H1 (cell line): ENCODE data around the gene EVI5. TPM values are rescaled to one million over a fixed set of nuclear protein-coding genes. Genes with fewer than 3 reads are reported as not detected.

Source experiments
- CEBPB ChIP-seq: IDR thresholded peaks from 2 replicates; pipeline ENCODE4 v1.6.1; 2012; ENCODE audit warnings: low read depth, low read length
- SIN3A ChIP-seq, 2 experiments: IDR thresholded peaks in 1 of 2; conservative IDR thresholded peaks in 1 of 2; 2 replicates each; pipeline ENCODE4 v1.6.1; 2011 to 2012; ENCODE audit warnings: low read length in 2 of 2, improper control_type of control experiment in 1 of 2, low read depth in 1 of 2, mild to moderate bottlenecking in 1 of 2
- USF2 ChIP-seq: IDR thresholded peaks from 2 replicates; pipeline ENCODE4 v1.6.1; 2011; ENCODE audit warnings: low read length, improper control_type of control experiment
- polyA plus RNA-seq, 7 experiments: library from polyadenylated mRNA; depleted of rRNA in 3 of 7; stranded (reverse) in 5 of 7; unstranded in 2 of 7; fragments of >200 nt in 5 of 7; fragments of 200-250 nt in 2 of 7; gene quantifications; 1 replicate in 5 of 7; 2 replicates in 1 of 7; 4 replicates in 1 of 7; pipeline versions ENCODE4 v1.2.1 to v1.2.3, GENCODE V29; 2011 to 2013; ENCODE audit warnings: missing spikeins in 2 of 7, mixed read lengths in 2 of 7
- total RNA-seq: library from RNA; stranded (reverse); fragmentation: NEBNext Ultra II Directional; extraction: Animal tissue kit (Norgen Biotek cat#: 25700); gene quantifications from 2 replicates; pipeline ENCODE4 v1.2.1, GENCODE V29; 2021

The EVI5 gene
- total and polyA plus RNA-seq, 2 of the 8 experiments (the other 6 are each of a cell fraction or from before 2014, with no cell fraction given): 1.7 to 13.7 TPM

DNA sequence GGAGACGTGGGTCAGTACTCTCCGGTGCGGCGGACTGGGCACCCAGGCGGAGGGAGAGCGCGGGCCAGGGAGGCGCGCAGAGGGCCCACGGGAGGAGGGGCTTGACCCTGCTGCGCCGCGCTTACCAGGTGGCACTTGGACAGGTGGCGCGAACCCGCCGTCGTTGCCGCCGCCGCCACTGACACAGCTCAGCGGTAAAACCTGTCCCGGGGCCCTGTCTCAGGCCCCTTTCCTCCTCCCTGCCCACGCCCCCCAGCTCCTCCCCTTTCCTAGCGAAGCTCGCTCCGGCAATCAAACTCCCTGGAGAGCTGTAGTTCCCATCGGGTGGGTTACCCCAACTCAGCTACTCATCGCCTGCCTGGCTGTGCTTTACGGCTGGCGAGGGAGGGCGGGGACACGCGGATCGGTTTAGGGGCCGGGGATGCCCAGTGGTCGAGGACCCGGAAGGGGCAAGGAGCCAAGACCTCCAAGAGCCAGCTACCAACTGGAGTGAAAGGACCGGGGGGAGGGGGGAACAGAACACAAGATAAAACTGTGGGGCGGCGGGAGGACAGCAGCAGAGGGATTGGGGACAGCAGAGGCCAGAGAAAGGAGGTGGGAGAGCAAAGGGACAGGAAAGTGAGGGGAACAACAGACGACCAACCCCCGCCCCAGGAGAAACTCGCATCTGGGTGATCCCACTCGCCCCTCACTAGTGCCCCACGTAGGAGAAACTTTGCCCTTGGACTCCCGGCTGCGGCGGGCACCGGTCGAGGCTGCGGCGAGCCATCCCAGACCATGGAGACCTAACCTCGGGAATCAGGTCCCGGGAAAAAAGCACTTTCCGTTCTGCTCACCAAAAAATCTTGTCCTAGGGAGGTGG is 301.1 kb downstream of the EVI5 start (continued):
- TF ChIP-seq USF2 (no peak), CEBPB (no peak), SIN3A (conservative IDR thresholded peaks at IDR 0.05 in 1 of 2, IDR thresholded peaks at IDR 0.05 in 1 of 2; ENCODE audit: low read depth in 1 of 2, low read length in 2 of 2) (peak in 1 of 2 experiments; percentile 38; a peak in 1 of 4 replicates)
